Stimulated activated CD8-positive, alpha-beta memory T cell treated with anti-CD3 and anti-CD28 coated beads, Interleukin-7, amount 100 ng/mL, for 4 hours (primary cell): ENCODE results near the gene SLC13A3.

Experiments used
- DNase-seq, 2 donors: peaks; one replicate each; pipeline ENCODE4 v3.0.0-alpha.2; 2020; ENCODE audit warnings: low read depth in 2 of 2

Gene SLC13A3

GRCh38 chr20:46605978-46606816 is 45.1 kb downstream of the SLC13A3 start:
- no peak for DNase-seq

DNA sequence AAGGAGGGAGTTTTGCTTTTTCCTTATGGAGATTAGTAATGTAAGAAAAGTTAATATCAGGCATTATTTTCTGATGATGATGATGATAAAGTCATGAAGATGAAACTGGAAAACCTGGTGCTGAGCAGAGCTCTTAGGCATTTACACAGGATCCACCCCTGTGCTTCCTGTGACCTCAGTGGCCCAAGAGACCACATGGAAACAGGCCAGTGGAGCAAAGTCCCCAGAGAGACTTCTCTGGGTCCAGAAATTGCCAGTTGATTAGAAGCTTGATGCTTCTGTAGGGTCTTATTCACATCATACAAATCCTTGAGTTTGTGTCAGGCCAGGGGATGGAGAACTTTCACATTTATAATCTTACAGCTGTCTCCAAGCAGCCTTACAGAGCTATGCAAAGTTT is 46.1 kb downstream of the SLC13A3 start:
- DNase-seq: no peak

GRCh38 chr20:46604551-46605133 is 46.6 kb downstream of the SLC13A3 start:
- no peak for DNase-seq

DNA sequence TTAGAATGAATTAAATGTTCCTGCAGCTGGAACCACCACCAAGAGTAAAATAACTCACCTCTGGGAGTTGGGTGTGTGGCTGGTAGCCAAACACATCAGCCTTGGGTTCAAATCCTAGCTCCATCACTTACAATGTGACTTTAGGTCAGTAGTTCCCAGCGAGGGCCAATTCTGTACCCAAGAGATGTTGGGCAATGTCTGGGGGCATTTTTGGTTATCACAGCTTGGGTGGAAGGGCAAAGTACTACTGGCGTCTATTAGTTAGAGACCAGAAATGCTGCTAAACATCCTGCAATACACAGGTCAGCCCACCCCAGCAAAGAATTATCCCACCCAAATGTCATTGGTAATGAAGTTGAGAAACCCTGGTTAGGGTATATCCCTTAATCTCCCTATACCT is 48.8 kb downstream of the SLC13A3 start:
- no peak for DNase-seq

- DNase-seq: no peak
These were observed 49.6 kb downstream of the SLC13A3 start for GRCh38 chr20:46601603-46602122.

GRCh38 chr20:46600286-46600752 is 50.9 kb downstream of the SLC13A3 start:
- DNase-seq: no peak

DNA sequence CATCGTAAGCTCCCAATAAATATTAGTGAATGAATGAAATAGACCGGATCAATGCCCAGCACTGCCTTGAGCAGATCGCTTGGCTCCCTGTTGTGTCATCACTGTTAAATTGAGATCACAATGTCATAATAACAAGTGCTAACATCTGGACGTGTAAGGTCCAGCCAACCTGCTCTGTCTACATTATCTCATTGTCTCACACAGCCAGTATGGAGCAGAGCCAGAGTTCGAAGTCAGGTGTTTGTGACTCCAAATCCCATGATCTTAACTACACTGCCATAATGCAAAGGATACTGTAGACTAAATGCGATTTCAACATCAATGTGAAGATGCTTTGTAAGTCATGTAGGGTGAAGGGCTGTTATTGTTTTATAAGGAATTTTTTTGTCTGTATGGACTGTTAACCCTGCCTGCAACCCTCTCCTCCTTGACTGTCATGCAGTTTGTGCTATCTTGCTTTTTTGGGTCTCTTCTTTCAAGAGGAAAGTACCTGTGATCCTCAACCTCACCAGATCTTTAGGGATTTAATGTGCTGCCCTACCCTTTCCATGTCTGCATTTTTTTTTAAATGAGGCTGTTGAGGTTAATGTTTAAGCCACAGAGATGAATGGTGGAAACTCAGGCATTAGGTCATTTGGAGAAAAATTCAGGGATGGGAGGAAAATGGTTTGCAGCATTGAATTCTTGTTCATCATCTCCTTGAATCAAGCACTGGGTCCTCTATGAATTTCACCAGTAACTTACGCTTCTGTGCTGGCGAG is 51.9 kb downstream of the SLC13A3 start:
- no peak for DNase-seq

- no peak for DNase-seq
These were observed 55.3 kb downstream of the SLC13A3 start for GRCh38 chr20:46595933-46596332.

DNA sequence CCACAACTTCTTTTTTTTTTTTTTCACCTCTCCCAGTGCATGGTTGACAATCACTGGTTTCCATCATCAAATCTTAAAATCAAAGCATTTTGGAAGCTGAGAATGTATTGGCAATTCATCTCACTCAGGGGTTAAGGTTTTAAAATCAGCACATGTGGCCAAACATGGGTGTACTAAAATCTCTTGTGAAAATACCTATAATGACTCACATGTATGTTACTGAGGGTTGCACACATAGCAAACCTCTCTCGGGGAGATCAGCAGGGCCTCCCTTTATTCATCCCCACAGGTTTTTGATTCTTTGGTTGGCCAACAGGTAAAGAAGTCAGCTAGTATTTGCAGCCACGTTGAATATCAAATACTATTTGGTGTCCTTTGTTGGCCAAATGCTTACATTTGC is 56.5 kb downstream of the SLC13A3 start:
- no peak for DNase-seq

DNA sequence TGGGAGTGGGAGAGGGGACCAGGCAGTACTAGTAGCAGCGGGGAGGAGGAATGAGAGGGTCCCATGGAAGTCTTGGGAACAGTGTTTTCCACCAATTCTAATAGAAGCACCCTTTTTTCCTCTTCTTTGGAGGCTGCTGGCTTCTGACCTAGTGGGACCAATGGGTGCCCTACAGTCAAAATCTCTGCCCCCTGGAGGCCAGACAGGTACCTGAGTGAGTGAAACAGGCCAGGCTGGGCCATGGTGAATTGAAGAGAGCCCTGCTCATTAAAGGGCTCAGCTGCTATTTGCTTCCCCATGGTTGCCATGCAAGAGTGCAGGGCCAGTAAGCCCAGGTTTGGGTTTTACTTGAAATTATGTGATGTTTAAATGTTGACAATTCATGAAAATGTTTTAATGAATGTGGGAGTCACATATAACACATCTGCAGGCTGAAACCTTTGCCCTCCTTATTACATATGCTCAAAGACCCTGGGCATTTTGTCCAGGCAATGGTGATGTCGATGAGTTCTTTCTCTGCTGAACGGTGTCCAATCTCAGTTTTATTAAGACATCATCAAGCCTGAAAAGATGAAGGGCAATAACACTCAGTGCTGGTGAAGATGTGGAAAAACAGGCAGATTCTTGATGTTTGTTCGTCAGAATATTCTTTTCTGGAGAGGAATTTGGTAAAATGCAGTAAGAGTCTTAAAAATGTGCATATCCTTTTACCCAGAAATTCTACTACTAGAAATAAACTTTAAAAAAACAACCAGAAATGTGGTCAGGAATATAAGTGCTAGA is 58.5 kb downstream of the SLC13A3 start:
- DNase-seq: no peak

DNA sequence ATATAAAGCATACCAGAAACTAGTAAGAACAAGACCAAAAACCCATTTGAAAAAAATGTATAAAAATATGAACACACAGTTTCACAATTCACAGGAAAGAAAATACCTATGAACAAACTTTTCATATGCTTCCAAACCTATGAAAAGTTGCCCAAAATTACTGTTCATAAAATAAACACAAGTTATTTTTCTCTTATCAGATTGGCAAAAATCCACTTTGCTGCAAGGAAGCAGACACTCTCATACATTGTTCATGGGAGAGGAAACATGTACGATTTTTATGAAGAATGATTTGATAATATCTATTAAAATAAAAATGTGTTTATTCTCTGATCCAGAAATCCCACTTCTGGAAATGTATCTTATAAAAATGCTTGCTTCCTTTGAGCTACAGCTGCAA is 60.8 kb downstream of the SLC13A3 start:
- DNase-seq: no peak

GRCh38 chr20:46588532-46589511 is 62.4 kb downstream of the SLC13A3 start:
- DNase-seq: no peak

- no peak for DNase-seq
These were observed 63.3 kb downstream of the SLC13A3 start for GRCh38 chr20:46587986-46588385.

GRCh38 chr20:46586724-46587123 is 64.5 kb downstream of the SLC13A3 start:
- DNase-seq: no peak

DNA sequence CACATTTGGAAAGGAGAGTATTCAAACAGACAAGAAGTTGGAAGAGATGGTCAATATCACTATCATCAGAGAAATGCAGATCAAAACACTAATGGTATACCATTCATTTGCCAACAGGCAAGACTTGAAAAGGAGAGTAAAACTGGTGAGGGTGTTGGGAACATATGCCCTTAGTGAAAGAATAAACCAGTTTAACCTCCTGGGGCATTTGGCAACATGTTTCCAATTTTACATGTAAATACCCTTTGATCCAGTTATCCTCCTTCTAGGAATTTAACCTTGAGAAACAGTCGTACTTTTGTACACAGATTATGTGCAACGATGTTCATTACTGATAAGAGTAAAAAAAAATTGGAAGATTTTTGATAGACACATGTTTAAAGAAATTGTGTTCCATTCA is 66.8 kb downstream of the SLC13A3 start:
- no peak for DNase-seq

DNA sequence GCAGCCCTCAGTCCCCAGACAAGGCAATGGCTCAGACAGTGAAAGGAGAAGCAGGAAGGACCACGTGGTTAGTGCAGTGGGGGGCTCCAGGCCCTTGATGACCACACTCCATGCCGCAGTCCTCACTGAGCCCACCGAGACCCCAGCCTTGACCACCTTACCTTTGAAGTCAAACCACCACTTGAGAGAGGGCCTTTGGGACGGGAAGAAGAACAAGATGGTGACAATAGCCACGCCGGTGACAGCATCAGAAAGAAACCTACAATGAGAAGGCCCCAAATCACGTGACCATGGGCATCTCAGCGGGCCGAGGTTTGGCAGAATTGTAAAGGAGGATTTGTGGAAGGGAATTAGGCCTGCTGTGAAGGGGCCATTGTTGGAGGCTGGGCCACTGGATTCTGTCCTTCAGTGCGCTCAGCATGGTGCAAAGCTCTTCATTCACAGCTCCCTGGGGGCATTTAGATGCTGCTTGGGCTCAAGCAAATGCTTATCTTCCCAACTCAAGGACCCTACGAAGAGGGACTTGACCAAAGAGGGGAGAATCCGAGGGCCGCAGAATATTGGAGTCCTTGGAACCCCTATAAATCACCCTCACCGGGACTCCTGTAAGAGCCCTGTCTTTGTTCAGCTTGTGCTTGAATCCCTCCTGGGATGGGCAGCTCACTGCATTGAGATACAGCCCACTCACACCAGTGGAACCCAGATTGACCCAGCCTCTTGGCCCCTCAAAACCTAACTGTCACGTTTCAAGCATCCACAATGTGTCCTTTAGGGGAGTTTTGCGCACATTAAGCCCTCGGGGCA is 67.6 kb downstream of the SLC13A3 start:
- DNase-seq: no peak

GRCh38 chr20:46582648-46583047 is 68.6 kb downstream of the SLC13A3 start:
- DNase-seq: no peak

DNA sequence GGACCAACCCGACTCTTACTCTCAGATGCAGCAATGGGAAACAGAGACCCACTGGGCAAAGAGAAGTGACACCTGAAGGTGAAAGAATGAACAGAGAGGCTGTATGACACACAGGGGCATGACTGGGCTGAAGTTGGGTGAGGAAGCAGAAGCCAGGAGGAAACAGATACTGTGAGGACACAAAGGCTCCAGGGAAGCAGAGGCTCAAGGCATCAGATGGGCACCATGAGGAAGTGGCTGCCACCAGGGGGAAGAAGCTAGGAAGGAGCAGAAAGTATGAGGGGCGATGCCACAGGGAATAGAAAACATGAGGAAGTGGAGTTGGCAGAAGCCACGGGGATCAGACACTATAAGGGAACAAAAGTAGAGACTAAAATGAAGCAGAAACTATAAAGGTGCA is 69.9 kb downstream of the SLC13A3 start:
- no peak for DNase-seq

DNA sequence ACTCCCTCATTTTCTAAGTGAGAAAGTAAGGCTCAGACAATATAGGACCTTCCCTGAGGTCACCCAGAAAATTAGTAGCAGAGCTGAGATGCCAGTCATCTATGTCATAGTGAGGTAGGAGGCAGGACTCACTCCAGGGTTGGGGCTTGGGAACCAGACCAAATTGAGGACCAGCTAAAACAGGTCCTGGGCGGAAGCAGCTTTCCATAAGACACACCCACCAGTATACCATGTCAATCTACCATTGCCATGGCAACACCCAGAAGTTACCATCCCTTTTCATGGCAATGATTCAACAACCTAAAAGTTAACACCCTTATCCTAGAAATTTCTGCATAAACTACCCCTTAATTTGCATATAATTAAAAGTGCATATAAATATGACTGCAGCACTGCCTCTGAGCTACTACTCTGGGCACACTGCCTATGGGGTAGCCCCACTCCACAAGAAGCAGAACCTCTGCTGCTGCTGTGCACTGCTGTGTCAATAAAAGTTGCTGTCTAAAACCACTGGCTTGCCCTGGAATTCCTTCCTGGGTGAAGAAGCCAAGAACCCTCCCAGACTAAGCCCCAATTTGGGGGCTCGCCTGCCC is 70.5 kb downstream of the SLC13A3 start:
- DNase-seq: no peak
